ENCODE data around the gene TIMM22.
"Not testable (repeated sequence)": the region's sequence is repeated elsewhere in the genome, so short reads cannot be mapped to it uniquely, and the experiment has no call there.

DNA sequence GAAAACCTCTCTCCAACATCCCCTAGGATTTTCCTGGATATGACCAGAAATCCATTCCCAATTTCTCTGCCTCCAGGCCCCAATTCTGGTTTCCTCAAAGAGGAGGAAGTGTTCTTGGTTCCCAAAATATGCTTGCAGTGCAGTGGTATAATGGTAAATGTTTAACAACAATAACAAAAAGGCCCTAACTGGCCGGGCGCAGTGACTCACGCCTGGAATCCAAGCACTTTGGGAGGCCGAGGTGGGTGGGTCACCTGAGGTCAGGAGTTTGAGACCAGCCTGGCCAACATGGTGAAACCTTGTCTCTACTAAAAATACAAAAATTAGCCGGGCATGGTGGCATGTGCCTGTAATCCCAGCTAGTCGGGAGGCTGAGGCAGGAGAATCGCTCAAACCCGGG lies 1.6 kb upstream of the TIMM22 start:
- not testable (repeated sequence) for TF ChIP-seq POLR2AphosphoS5, POLR2A (IDR thresholded peaks at IDR 0.05)
- TF ChIP-seq, protein P1, sequence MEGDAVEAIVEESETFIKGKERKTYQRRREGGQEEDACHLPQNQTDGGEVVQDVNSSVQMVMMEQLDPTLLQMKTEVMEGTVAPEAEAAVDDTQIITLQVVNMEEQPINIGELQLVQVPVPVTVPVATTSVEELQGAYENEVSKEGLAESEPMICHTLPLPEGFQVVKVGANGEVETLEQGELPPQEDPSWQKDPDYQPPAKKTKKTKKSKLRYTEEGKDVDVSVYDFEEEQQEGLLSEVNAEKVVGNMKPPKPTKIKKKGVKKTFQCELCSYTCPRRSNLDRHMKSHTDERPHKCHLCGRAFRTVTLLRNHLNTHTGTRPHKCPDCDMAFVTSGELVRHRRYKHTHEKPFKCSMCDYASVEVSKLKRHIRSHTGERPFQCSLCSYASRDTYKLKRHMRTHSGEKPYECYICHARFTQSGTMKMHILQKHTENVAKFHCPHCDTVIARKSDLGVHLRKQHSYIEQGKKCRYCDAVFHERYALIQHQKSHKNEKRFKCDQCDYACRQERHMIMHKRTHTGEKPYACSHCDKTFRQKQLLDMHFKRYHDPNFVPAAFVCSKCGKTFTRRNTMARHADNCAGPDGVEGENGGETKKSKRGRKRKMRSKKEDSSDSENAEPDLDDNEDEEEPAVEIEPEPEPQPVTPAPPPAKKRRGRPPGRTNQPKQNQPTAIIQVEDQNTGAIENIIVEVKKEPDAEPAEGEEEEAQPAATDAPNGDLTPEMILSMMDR (IDR thresholded peaks at IDR 0.05 in 8 of 11, conservative IDR thresholded peaks at IDR 0.05 in 3 of 11) = not testable (repeated sequence)
